CD4-positive, CD25-positive, alpha-beta regulatory T cell (primary cell): ENCODE results near the gene ATP6V1G2. TPM values are rescaled to one million over a fixed set of nuclear protein-coding genes. Genes with fewer than 3 reads are reported as not detected.

Experiments used
- ATAC-seq, 2 donors: fragments of 150-1000 bp; cut with Tn5 transposase; one replicate each; pipeline ENCODE4 v1.10.0; 2021; ENCODE audit warnings: low read depth in 2 of 2, moderate number of reproducible peaks in 2 of 2, moderate library complexity in 1 of 2
- DNase-seq, 3 donors: peaks; one replicate each; pipeline versions ENCODE4 v3.0.0 to v3.0.0-alpha.2; 2012 to 2022; ENCODE audit warnings: mixed read lengths in 1 of 3
- H3K27ac ChIP-seq: one replicate; pipeline ENCODE4 v1.7.0; 2013; ENCODE audit warnings: mild to moderate bottlenecking, low read length; ENCODE audit not compliant: insufficient read depth, poor library complexity, severe bottlenecking
- H3K27me3 ChIP-seq: one replicate; pipeline ENCODE4 v1.7.0; 2013; ENCODE audit warnings: low read length; ENCODE audit not compliant: control insufficient read depth, insufficient read depth
- H3K36me3 ChIP-seq: one replicate; pipeline ENCODE4 v1.7.0; 2013; ENCODE audit warnings: mild to moderate bottlenecking, low read length, moderate library complexity; ENCODE audit not compliant: control insufficient read depth, insufficient read depth
- H3K4me1 ChIP-seq: 2 replicates; pipeline ENCODE4 v1.7.0; 2013; ENCODE audit warnings: mild to moderate bottlenecking, low read length; ENCODE audit not compliant: insufficient read depth, control insufficient read depth, poor library complexity, severe bottlenecking
- H3K4me3 ChIP-seq: one replicate; pipeline ENCODE4 v1.7.0; 2013; ENCODE audit warnings: low read depth, mild to moderate bottlenecking, low read length, moderate library complexity
- H3K9me3 ChIP-seq, 2 experiments: 1 replicate in 1 of 2; 2 replicates in 1 of 2; pipeline ENCODE4 v1.7.0; 2013; ENCODE audit warnings: low read length in 2 of 2, mild to moderate bottlenecking in 1 of 2, moderate library complexity in 1 of 2; ENCODE audit not compliant: control insufficient read depth in 2 of 2
- H3K27ac Mint-ChIP-seq, 3 donors: one replicate each; pipeline ENCODE4 v1.8.0; 2020 to 2022; ENCODE audit warnings: mild to moderate bottlenecking in 3 of 3, mixed read lengths in 3 of 3, moderate library complexity in 2 of 3
- H3K27me3 Mint-ChIP-seq: one replicate; pipeline ENCODE4 v1.8.0; 2022; ENCODE audit warnings: mild to moderate bottlenecking, mixed read lengths
- H3K36me3 Mint-ChIP-seq: one replicate; pipeline ENCODE4 v1.8.0; 2020; ENCODE audit warnings: mixed read lengths
- H3K4me1 Mint-ChIP-seq, 4 donors: one replicate each; pipeline ENCODE4 v1.8.0; 2020 to 2022; ENCODE audit warnings: mixed read lengths in 4 of 4, mild to moderate bottlenecking in 1 of 4
- H3K4me3 Mint-ChIP-seq, 4 donors: one replicate each; pipeline ENCODE4 v1.8.0; 2020 to 2022; ENCODE audit warnings: mild to moderate bottlenecking in 4 of 4, mixed read lengths in 4 of 4, moderate library complexity in 3 of 4
- H3K9me3 Mint-ChIP-seq, 7 donors: one replicate each; pipeline ENCODE4 v1.8.0; 2020 to 2022; ENCODE audit warnings: mixed read lengths in 7 of 7, mild to moderate bottlenecking in 3 of 7, moderate library complexity in 2 of 7
- polyA plus RNA-seq, 4 donors: library from polyadenylated mRNA; unstranded; fragments of 300-500 nt; fragmentation: Illumina TruSeq; gene quantifications; one replicate each; pipeline ENCODE4 v1.2.3, GENCODE V29; 2021
- total RNA-seq: library from RNA; stranded (reverse); gene quantifications from one replicate; pipeline ENCODE4 v1.2.3, GENCODE V29; 2022

Gene ATP6V1G2
- total and polyA plus RNA-seq, 5 donors from 2014 or later = 1.1 to 3.9 (median 1.5) TPM

DNA sequence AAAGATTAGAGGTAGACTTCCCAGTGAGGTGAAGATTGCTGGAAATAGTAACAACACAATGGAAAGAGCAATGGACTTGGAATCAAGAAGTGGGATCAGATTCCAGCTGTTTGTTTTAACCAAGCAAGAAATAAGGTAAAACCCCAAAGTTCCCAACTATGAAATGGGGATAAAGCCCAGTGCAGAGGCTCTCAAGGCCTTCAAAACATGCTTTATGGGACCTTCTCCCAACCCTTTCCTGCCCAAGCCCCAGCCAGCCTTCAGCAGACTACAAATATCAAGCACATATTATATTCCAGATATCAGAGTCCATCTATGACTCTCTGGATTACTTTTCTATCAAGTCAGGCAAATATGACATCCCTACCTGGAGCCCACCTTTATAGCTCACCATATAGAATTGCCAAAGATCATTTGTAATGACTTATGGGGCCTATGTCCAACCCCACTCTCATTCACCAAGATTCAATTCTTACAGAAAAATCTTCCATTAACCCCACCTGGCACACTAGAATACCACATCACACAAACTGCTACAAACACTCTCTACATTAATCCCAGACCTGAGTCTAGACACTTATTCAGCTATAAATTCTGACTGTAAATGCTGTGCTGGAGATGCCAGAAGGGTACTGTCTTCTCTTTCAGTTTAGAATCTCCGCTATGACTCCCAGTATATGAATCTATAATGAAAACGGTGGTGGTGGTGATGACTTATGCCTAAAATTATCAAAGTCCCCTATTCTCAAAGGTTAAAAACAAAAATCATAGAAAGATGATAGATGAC, 10.7 kb downstream of the ATP6V1G2 start:
- Histone ChIP-seq H3K4me3 (no peak overlapping the region), H3K4me1 (peaks cover 35% of the 10 kb centered on the region), H3K9me3 (no peaks in the 10 kb centered on the region), H3K36me3 (peaks cover 94% of the 10 kb centered on the region), H3K27me3 (no peaks in the 10 kb centered on the region), H3K27ac (peak overlapping the region; percentile 43)
- Mint-ChIP-seq H3K4me1 (peaks cover 20 to 69% (median 47%) of the 10 kb centered on the region in 4 donors), H3K9me3 (peaks cover 0 to 3% (median 0%) of the 10 kb centered on the region in 7 donors), H3K27ac (peak overlapping the region; percentile 11 to 88 (median 24)), H3K4me3 (peak overlapping the region in 1 of 4 donors; percentile 21), H3K27me3 (no peaks in the 10 kb centered on the region), H3K36me3 (peaks cover 64% of the 10 kb centered on the region)
- no peak for ATAC-seq
- DNase-seq = no peak

- H3K4me3 Mint-ChIP-seq = no peak overlapping the region
- H3K4me3 ChIP-seq = no peak overlapping the region
- H3K36me3 Mint-ChIP-seq = peaks cover 62% of the 10 kb centered on the region
- no peaks in the 10 kb centered on the region for H3K27me3 ChIP-seq
- DNase-seq (no peak), ATAC-seq (no peak)
- peaks cover 23% of the 10 kb centered on the region for H3K4me1 ChIP-seq
- peaks cover 19 to 59% (median 40%) of the 10 kb centered on the region in 4 donors for H3K4me1 Mint-ChIP-seq
- H3K27ac Mint-ChIP-seq = peak overlapping the region in 1 of 3 donors; percentile 68
- H3K9me3 Mint-ChIP-seq = no peaks in the 10 kb centered on the region
- no peak overlapping the region for H3K27ac ChIP-seq
- peaks cover 97% of the 10 kb centered on the region for H3K36me3 ChIP-seq
- no peaks in the 10 kb centered on the region for H3K9me3 ChIP-seq
- H3K27me3 Mint-ChIP-seq = no peaks in the 10 kb centered on the region
Measured at GRCh38 chr6:31534521-31535040, 11.8 kb downstream of the ATP6V1G2 start.

DNA sequence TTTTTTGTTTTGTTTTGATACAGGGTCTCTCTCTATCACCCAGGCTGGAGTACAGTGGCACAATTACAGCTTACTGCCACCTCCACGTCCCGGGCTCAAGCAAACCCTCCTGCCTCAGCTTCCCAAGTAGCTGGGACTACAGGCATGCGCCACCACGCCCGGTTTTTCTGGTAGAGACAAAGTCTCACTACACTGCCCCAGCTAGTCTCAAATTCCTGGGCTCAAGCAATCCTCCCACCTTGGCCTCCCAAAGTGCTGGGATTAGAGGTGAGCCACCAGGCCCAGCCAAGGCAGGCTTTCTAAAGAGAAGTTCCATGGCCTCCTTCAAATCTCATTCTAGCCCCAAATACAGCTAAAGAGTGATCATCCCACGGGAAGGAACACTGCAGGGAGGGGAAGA, 12.4 kb downstream of the ATP6V1G2 start:
- peak overlapping the region in 1 of 4 donors; percentile 38 for H3K4me3 Mint-ChIP-seq

DNA sequence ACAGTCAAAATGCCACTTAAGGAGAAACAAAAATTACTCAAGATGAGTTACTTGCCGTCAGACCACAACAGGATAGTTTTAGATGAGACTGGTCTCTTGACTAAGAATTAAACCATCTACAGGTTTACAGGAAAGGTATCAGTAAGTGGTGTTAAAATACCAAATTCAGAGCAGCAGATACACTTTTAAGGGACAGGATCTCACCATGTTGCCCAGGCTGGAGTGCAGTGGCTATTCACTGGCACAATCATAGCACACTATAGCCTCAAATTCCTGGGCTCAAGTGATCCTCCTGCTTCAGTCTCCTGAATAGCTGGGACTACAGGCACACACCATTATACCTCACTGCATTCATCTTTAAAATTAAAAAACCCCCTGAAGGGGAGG, 13.0 kb downstream of the ATP6V1G2 start:
- H3K27me3 ChIP-seq = no peaks in the 10 kb centered on the region
- Mint-ChIP-seq H3K4me1 (peaks cover 10 to 50% (median 29%) of the 10 kb centered on the region in 4 donors), H3K36me3 (peaks cover 50% of the 10 kb centered on the region), H3K27ac (peak overlapping the region in 1 of 3 donors; percentile 68), H3K9me3 (no peaks in the 10 kb centered on the region), H3K27me3 (no peaks in the 10 kb centered on the region), H3K4me3 (peak overlapping the region in 1 of 4 donors; percentile 17)
- ATAC-seq = no peak
- no peak overlapping the region for H3K4me3 ChIP-seq
- no peaks in the 10 kb centered on the region for H3K9me3 ChIP-seq
- H3K27ac ChIP-seq = no peak overlapping the region
- H3K36me3 ChIP-seq = peaks cover 85% of the 10 kb centered on the region
- peaks cover 12% of the 10 kb centered on the region for H3K4me1 ChIP-seq
- no peak for DNase-seq

More for the DNA sequence above, 12.4 kb downstream of the ATP6V1G2 start:
- Mint-ChIP-seq H3K27me3 (no peaks in the 10 kb centered on the region), H3K4me1 (peaks cover 15 to 53% (median 34%) of the 10 kb centered on the region in 4 donors), H3K27ac (peak overlapping the region in 1 of 3 donors; percentile 68), H3K36me3 (peaks cover 56% of the 10 kb centered on the region), H3K9me3 (no peaks in the 10 kb centered on the region)
- no peak overlapping the region for H3K4me3 ChIP-seq
- DNase-seq (no peak), ATAC-seq (no peak)
- peaks cover 18% of the 10 kb centered on the region for H3K4me1 ChIP-seq
- H3K27ac ChIP-seq = no peak overlapping the region
- H3K36me3 ChIP-seq = peaks cover 91% of the 10 kb centered on the region
- H3K9me3 ChIP-seq = no peaks in the 10 kb centered on the region
- H3K27me3 ChIP-seq = no peaks in the 10 kb centered on the region

DNA sequence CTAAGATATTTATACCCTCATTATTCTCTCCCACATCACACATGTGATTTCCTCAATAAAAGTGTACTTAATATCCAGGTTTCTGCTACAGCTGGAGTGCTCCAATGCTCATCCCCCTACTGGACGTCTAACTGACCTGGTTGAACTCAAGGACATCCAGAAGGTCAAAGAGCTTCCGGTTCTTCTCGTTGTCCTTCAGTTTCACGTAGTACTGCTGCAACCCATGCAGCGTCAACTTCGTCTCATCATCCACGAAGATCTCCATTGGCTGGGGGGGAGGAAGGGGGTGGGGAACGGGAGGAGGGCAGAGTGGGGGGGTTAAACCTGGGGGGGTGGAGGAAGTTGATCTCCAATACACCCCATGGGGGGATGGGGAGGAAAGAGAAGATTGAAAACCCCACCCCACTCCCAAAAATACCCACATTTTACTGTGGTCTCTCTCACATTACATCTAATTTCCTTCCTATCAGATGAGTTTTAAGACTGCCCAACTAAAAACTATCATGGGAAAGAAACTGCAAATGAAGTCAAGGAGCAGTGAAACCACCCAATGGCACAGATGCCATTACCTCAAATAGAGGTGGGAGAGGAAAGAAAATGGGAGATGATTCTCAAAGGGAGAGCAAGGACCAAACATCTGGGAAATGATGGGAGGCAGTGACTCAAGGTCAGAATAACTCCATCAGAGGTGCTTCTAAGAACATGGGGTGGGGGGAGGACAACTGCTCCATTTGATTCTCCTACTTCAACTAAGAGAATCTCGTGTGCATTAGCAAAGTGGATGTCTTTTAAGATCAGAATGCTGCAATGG, 13.6 kb downstream of the ATP6V1G2 start:
- no peaks in the 10 kb centered on the region for H3K27me3 ChIP-seq
- peaks cover 6% of the 10 kb centered on the region for H3K4me1 ChIP-seq
- H3K27ac ChIP-seq = no peak overlapping the region
- H3K36me3 ChIP-seq = peaks cover 79% of the 10 kb centered on the region
- Mint-ChIP-seq H3K4me1 (peaks cover 7 to 46% (median 25%) of the 10 kb centered on the region in 4 donors), H3K9me3 (no peaks in the 10 kb centered on the region), H3K36me3 (peaks cover 48% of the 10 kb centered on the region), H3K4me3 (peak overlapping the region in 2 of 4 donors; percentile 10 to 17), H3K27me3 (no peaks in the 10 kb centered on the region), H3K27ac (peak overlapping the region in 1 of 3 donors; percentile 68)
- DNase-seq = no peak
- no peak for ATAC-seq
- no peak overlapping the region for H3K4me3 ChIP-seq
- no peaks in the 10 kb centered on the region for H3K9me3 ChIP-seq

DNA sequence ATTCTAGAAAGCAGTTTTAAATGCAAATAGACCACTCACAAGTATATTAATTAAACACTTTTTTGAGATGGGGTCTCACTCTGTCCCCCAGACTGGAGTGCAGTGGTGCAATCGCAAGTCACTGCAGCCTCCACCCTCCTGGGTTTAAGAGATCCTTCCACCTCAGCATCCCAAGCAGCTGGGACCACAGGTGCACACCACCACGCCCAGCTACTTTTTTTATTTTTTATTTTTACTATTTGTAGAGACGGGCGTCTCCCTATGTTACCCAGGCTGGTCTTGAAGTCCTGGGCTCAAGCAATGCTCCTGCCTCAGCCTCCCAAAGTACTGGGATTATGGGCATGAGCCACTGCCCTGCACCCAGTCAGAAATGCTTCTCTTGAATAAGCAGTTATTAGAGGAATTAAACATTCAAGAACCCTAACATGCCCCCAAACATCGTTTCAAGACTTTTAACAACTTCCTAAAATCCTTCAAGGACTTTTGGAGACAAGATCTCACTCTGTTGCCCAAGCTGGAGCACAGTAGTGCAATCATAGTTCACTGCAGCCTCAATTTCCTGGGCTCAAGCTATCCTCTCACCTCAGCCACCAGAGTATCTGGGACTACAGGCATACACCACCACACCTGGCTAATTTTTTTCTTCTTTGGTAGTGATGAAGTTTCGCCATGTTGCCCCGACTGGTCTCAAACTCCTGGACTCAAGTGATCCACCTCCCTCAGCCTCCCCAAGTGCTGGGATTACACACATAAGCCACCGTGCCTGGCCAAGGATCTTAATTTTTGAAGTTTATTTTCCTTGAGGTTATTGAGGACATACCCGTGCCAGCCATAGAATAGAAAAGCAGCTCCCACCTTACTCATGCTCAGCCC, 14.4 kb downstream of the ATP6V1G2 start:
- no peaks in the 10 kb centered on the region for H3K27me3 ChIP-seq
- H3K36me3 Mint-ChIP-seq = peaks cover 44% of the 10 kb centered on the region

GRCh38 chr6:31531162-31531561, 15.2 kb downstream of the ATP6V1G2 start:
- Histone ChIP-seq H3K9me3 (no peaks in the 10 kb centered on the region), H3K36me3 (peaks cover 63% of the 10 kb centered on the region), H3K27me3 (no peaks in the 10 kb centered on the region), H3K4me3 (no peak overlapping the region), H3K27ac (no peak overlapping the region), H3K4me1 (no peaks in the 10 kb centered on the region)
- H3K27ac Mint-ChIP-seq = no peak overlapping the region
- DNase-seq = no peak
- no peak for ATAC-seq
- H3K4me1 Mint-ChIP-seq = peaks cover 7 to 34% (median 20%) of the 10 kb centered on the region in 4 donors
- no peaks in the 10 kb centered on the region for H3K9me3 Mint-ChIP-seq
- H3K27me3 Mint-ChIP-seq = no peaks in the 10 kb centered on the region
- H3K36me3 Mint-ChIP-seq = peaks cover 40% of the 10 kb centered on the region
- no peak overlapping the region for H3K4me3 Mint-ChIP-seq

More for the DNA sequence above, 14.4 kb downstream of the ATP6V1G2 start:
- H3K4me3 ChIP-seq = no peak overlapping the region
- ATAC-seq = no peak
- H3K27ac ChIP-seq = no peak overlapping the region
- H3K4me1 ChIP-seq = no peaks in the 10 kb centered on the region
- Mint-ChIP-seq H3K4me1 (peaks cover 7 to 41% (median 24%) of the 10 kb centered on the region in 4 donors), H3K4me3 (no peak overlapping the region), H3K27me3 (no peaks in the 10 kb centered on the region), H3K9me3 (no peaks in the 10 kb centered on the region), H3K27ac (no peak overlapping the region)
- H3K9me3 ChIP-seq = no peaks in the 10 kb centered on the region
- peaks cover 71% of the 10 kb centered on the region for H3K36me3 ChIP-seq
- no peak for DNase-seq
